Neural crest cell (in vitro differentiated cells): Measurements from ENCODE around the gene GRM3. TPM values are rescaled to one million over a fixed set of nuclear protein-coding genes. Genes with fewer than 3 reads are reported as not detected.

Experiments used
- DNase-seq: peaks from one replicate; pipeline ENCODE4 v3.0.0; 2021; ENCODE audit warnings: low read depth, mixed read lengths, low spot score
- H3K27ac Mint-ChIP-seq: one replicate; pipeline ENCODE4 v1.8.0; 2021; ENCODE audit warnings: mild to moderate bottlenecking, mixed read lengths; ENCODE audit not compliant: unreplicated experiment
- H3K27me3 Mint-ChIP-seq: 2 replicates; pipeline ENCODE4 v1.8.0; 2021; ENCODE audit warnings: low read depth, mild to moderate bottlenecking, mixed read lengths
- H3K36me3 Mint-ChIP-seq: 2 replicates; pipeline ENCODE4 v1.8.0; 2021; ENCODE audit warnings: low read depth, mild to moderate bottlenecking, mixed read lengths
- H3K4me1 Mint-ChIP-seq: 2 replicates; pipeline ENCODE4 v1.8.0; 2021; ENCODE audit warnings: mixed read lengths
- H3K4me3 Mint-ChIP-seq: one replicate; pipeline ENCODE4 v1.8.0; 2021; ENCODE audit warnings: mild to moderate bottlenecking, mixed read lengths
- H3K9me3 Mint-ChIP-seq: 2 replicates; pipeline ENCODE4 v1.8.0; 2021; ENCODE audit warnings: mixed read lengths
- CTCF ChIP-seq: fragments of 200-600 bp; sonication (generic); conservative IDR thresholded peaks from 2 replicates; pipeline ENCODE4 v1.5.0; 2021; ENCODE audit warnings: antibody characterized with exemption, mild to moderate bottlenecking
- total RNA-seq: library from RNA; stranded (reverse); gene quantifications from 2 replicates; pipeline ENCODE4 v1.2.1, GENCODE V29; 2021

Gene GRM3
- total RNA-seq, 1 donor from 2014 or later: 2.9 TPM

- TF ChIP-seq CTCF: no peak
- peaks cover 9% of the 10 kb centered on the region for H3K4me1 Mint-ChIP-seq
- no peaks in the 10 kb centered on the region for H3K27me3 Mint-ChIP-seq
- peaks cover 2% of the 10 kb centered on the region for H3K9me3 Mint-ChIP-seq
- H3K4me3 Mint-ChIP-seq: no peak overlapping the region
- no peak for DNase-seq
- H3K27ac Mint-ChIP-seq: no peak overlapping the region
- H3K36me3 Mint-ChIP-seq: no peaks in the 10 kb centered on the region
Measured at GRCh38 chr7:86706406-86706805, 62.7 kb downstream of the GRM3 start.

GRCh38 chr7:86708031-86708680, 64.4 kb downstream of the GRM3 start:
- Mint-ChIP-seq H3K9me3 (peaks cover 2% of the 10 kb centered on the region), H3K27ac (no peak overlapping the region), H3K4me3 (no peak overlapping the region), H3K4me1 (peaks cover 9% of the 10 kb centered on the region), H3K36me3 (no peaks in the 10 kb centered on the region), H3K27me3 (no peaks in the 10 kb centered on the region)
- no peak for DNase-seq
- TF ChIP-seq CTCF: no peak

GRCh38 chr7:86720306-86720705, 76.6 kb downstream of the GRM3 start:
- no peaks in the 10 kb centered on the region for H3K36me3 Mint-ChIP-seq
- no peaks in the 10 kb centered on the region for H3K4me1 Mint-ChIP-seq
- no peak overlapping the region for H3K27ac Mint-ChIP-seq
- peaks cover 5% of the 10 kb centered on the region for H3K9me3 Mint-ChIP-seq
- no peaks in the 10 kb centered on the region for H3K27me3 Mint-ChIP-seq
- TF ChIP-seq CTCF: no peak
- DNase-seq: no peak
- no peak overlapping the region for H3K4me3 Mint-ChIP-seq

- DNase-seq: no peak
- peaks cover 16% of the 10 kb centered on the region for H3K36me3 Mint-ChIP-seq
- peaks cover 18% of the 10 kb centered on the region for H3K9me3 Mint-ChIP-seq
- no peaks in the 10 kb centered on the region for H3K4me1 Mint-ChIP-seq
- H3K27me3 Mint-ChIP-seq: no peaks in the 10 kb centered on the region
- no peak for TF ChIP-seq CTCF
- H3K4me3 Mint-ChIP-seq: no peak overlapping the region
- no peak overlapping the region for H3K27ac Mint-ChIP-seq
Measured at GRCh38 chr7:86733783-86734182, 90.1 kb downstream of the GRM3 start.

- H3K9me3 Mint-ChIP-seq: no peaks in the 10 kb centered on the region
- no peak overlapping the region for H3K4me3 Mint-ChIP-seq
- TF ChIP-seq CTCF: no peak
- H3K27me3 Mint-ChIP-seq: no peaks in the 10 kb centered on the region
- no peak overlapping the region for H3K27ac Mint-ChIP-seq
- no peaks in the 10 kb centered on the region for H3K36me3 Mint-ChIP-seq
- DNase-seq: no peak
- peaks cover 10% of the 10 kb centered on the region for H3K4me1 Mint-ChIP-seq
Measured at GRCh38 chr7:86745013-86745745, 101.5 kb downstream of the GRM3 start.
